ENCODE data around the gene PACRG. TPM values are rescaled to one million over a fixed set of nuclear protein-coding genes. Genes with fewer than 3 reads are reported as not detected.

PACRG gene
- total and polyA plus RNA-seq, 2 of the 4 experiments (the other 2 are of a cell fraction) = not detected

GRCh38 chr6:162688751-162689345 lies 38.9 kb upstream of the PACRG start:
- POLR2A ChIA-PET (ENCODE audit: unreplicated experiment) = no interaction called here
- DNase-seq = no peak

More at GRCh38 chr6:162688751-162689345, 38.9 kb upstream of the PACRG start:
- no peaks in the 10 kb centered on the region for H3K79me1 ChIP-seq (ENCODE audit: low read depth in 1 of 2, low read length in 2 of 2)
- H3K9me1 ChIP-seq (ENCODE audit: insufficient read depth, low read length) = no peaks in the 10 kb centered on the region
- in situ Hi-C loops (cut with MboI; ENCODE audit: low sequenced_read_pairs) (no loop called here), dilution Hi-C loops (cut with HindIII; ENCODE audit: low sequenced_read_pairs, unreplicated experiment) (no loop called here), intact Hi-C loops (cut with micrococcal nuclease) (no loop called here)
- H3K9ac ChIP-seq (ENCODE audit: low read depth, low read length) = no peak overlapping the region
- no peak overlapping the region for H4K8ac ChIP-seq (ENCODE audit: low read depth in 2 of 2, low read length in 2 of 2)
- no peak overlapping the region for H2AK5ac ChIP-seq (ENCODE audit: low read depth, low read length)
- TF ChIP-seq SMC3 (IDR thresholded peaks at IDR 0.05; ENCODE audit: low read depth, low read length) = no peak
- TF ChIP-seq FOS (IDR thresholded peaks at IDR 0.05; ENCODE audit: low read depth, low read length) = no peak
- no peak for TF ChIP-seq CHD1 (IDR thresholded peaks at IDR 0.05; ENCODE audit: low read depth, low read length)
- TF ChIP-seq MAZ (IDR thresholded peaks at IDR 0.05; ENCODE audit: borderline replicate concordance, low read depth, low read length) = no peak
- TF ChIP-seq CTCF (conservative IDR thresholded peaks at IDR 0.05; ENCODE audit: low read depth, low read length) = no peak
- no peak for TF ChIP-seq RCOR1 (IDR thresholded peaks at IDR 0.05; ENCODE audit: insufficient replicate concordance, low read length)
- no peak for TF ChIP-seq NFE2L2 (IDR thresholded peaks at IDR 0.05; ENCODE audit: low read depth, low read length)
- TF ChIP-seq CEBPB (IDR thresholded peaks at IDR 0.05; ENCODE audit: low read depth, low read length) = no peak
- TF ChIP-seq MAFK (IDR thresholded peaks at IDR 0.05; ENCODE audit: low read depth, low read length) = no peak
- no peak for TF ChIP-seq MXI1 (IDR thresholded peaks at IDR 0.05; ENCODE audit: borderline replicate concordance, low read depth, low read length)
- no peak for TF ChIP-seq BHLHE40 (IDR thresholded peaks at IDR 0.05; ENCODE audit: low read depth, low read length)
- WGBS, 2 experiments (ENCODE audit: extremely low coverage in 2 of 2, insufficient read length in 1 of 2) = no CpG with 5 or more reads among the region's 3 CpGs
- no peak overlapping the region for H2BK120ac ChIP-seq (ENCODE audit: low read depth, low read length)
- no peak overlapping the region for H3K4me2 ChIP-seq (ENCODE audit: low read depth, low read length)
- no peak overlapping the region for H2AK9ac ChIP-seq (replicated peaks; ENCODE audit: low read depth, low read length, poor library complexity)
- no peak overlapping the region for H2BK5ac ChIP-seq (ENCODE audit: low read depth, low read length, poor library complexity, severe bottlenecking)
- no peak overlapping the region for H3K14ac ChIP-seq (replicated peaks; ENCODE audit: low read depth, low read length)
- H3K27ac ChIP-seq (ENCODE audit: insufficient read depth, low read length) = no peak overlapping the region
- H3K9me3 ChIP-seq (ENCODE audit: control insufficient read depth, insufficient read depth, low read length) = peaks cover 7% of the 10 kb centered on the region
- H3K4ac ChIP-seq (ENCODE audit: low read depth, low read length) = no peak overlapping the region
- no peaks in the 10 kb centered on the region for H3K27me3 ChIP-seq (ENCODE audit: control insufficient read depth, insufficient read depth, low read length)
- H3K4me1 ChIP-seq (ENCODE audit: control insufficient read depth, insufficient read depth, low read length) = no peaks in the 10 kb centered on the region
- H2BK15ac ChIP-seq (ENCODE audit: low read depth, low read length) = no peak overlapping the region
- H4K91ac ChIP-seq (ENCODE audit: insufficient read depth, low read depth, low read length) = no peak overlapping the region
- no peak overlapping the region for H2BK20ac ChIP-seq (ENCODE audit: low read depth, low read length)
- no peak overlapping the region for H3K56ac ChIP-seq (ENCODE audit: extremely low read depth, insufficient read depth, low read length)
- H3K23ac ChIP-seq (ENCODE audit: low read depth, low read length) = no peak overlapping the region
- H3K4me3 ChIP-seq (ENCODE audit: insufficient read depth, low read depth, low read length) = no peak overlapping the region
- H3K36me3 ChIP-seq (ENCODE audit: control insufficient read depth, insufficient read depth, low read length) = no peaks in the 10 kb centered on the region
- no peak overlapping the region for H4K5ac ChIP-seq (ENCODE audit: low read depth, low read length)
- no peak overlapping the region for H3K18ac ChIP-seq (ENCODE audit: low read depth, low read length)
- CTCF ChIA-PET = interaction anchor here (0.6 kb wide), 1 partner anchor 1215 kb away, joined by 9 read pairs; no protein-coding TSS in a partner anchor
- no peak overlapping the region for H2AFZ ChIP-seq (replicated peaks; ENCODE audit: low read length, poor library complexity)
- BruUV-seq (replicated peaks) = no TSS peak
- no peaks in the 10 kb centered on the region for H4K20me1 ChIP-seq (ENCODE audit: insufficient read depth, low read length)
- ATAC-seq (ENCODE audit: low read depth) = no peak
